ENCODE results near the gene IRAK1. TPM values are rescaled to one million over a fixed set of nuclear protein-coding genes. Genes with fewer than 3 reads are reported as not detected.
A peak's percentile ranks its signal among the peaks of the same experiment; 100 is the strongest.

The IRAK1 gene
- total and polyA plus RNA-seq, 12 donors, result 36.9 to 142 (median 88.8) TPM

GRCh38 chrX:154063234-154063633, 43.5 kb upstream of the IRAK1 start:
- Histone ChIP-seq H3K27ac (peak overlapping the region in 1 of 5 donors; percentile 13), H3K4me3 (no peak overlapping the region), H3K27me3 (no peaks in the 10 kb centered on the region), H3K9me3 (replicated peaks in 1 of 3) (no peaks in the 10 kb centered on the region), H3K4me1 (replicated peaks in 1 of 2) (peaks cover 3 to 34% of the 10 kb centered on the region in 2 donors), H3K36me3 (replicated peaks in 1 of 2) (no peaks in the 10 kb centered on the region)
- TF ChIP-seq CTCF (IDR thresholded peaks at IDR 0.05) (no peak), POLR2A (IDR thresholded peaks at IDR 0.05) (no peak)
- intact Hi-C loops (cut with DNase I), result no loop called here
- DNase-seq, result no peak
- WGBS, 4 donors, result 57 to 74% (median 67%) methylated on average over 3 to 4 of the region's 4 CpGs

- TF ChIP-seq POLR2A (IDR thresholded peaks at IDR 0.05) (no peak), CTCF (IDR thresholded peaks at IDR 0.05) (no peak)
- WGBS, 4 donors, result 76 to 85% (median 83%) methylated on average over 8 of the region's 8 CpGs
- intact Hi-C loops (cut with DNase I), result no loop called here
- no peak overlapping the region for H3K4me3 ChIP-seq
- no peaks in the 10 kb centered on the region for H3K9me3 ChIP-seq (replicated peaks in 1 of 3)
- no peaks in the 10 kb centered on the region for H3K27me3 ChIP-seq
- H3K27ac ChIP-seq, result no peak overlapping the region
- H3K36me3 ChIP-seq (replicated peaks in 1 of 2), result no peaks in the 10 kb centered on the region
- H3K4me1 ChIP-seq (replicated peaks in 1 of 2), result peaks cover 11 to 39% of the 10 kb centered on the region in 2 donors
- DNase-seq, result no peak
These were observed 42.1 kb upstream of the IRAK1 start for GRCh38 chrX:154061801-154062200.

GRCh38 chrX:154059729-154060245, 40.1 kb upstream of the IRAK1 start:
- no peak for TF ChIP-seq CTCF (IDR thresholded peaks at IDR 0.05)
- no peak for TF ChIP-seq POLR2A (IDR thresholded peaks at IDR 0.05)
- WGBS, 4 donors, result 69 to 92% (median 74%) methylated on average over 4 to 5 of the region's 5 CpGs
- intact Hi-C loops (cut with DNase I), result no loop called here

GRCh38 chrX:154059231-154059630, 39.5 kb upstream of the IRAK1 start:
- H3K4me1 ChIP-seq (replicated peaks in 1 of 2), result peaks cover 11 to 34% of the 10 kb centered on the region in 2 donors
- TF ChIP-seq POLR2A (IDR thresholded peaks at IDR 0.05), result no peak
- TF ChIP-seq CTCF (IDR thresholded peaks at IDR 0.05), result no peak
- intact Hi-C loops (cut with DNase I), result no loop called here
- no peaks in the 10 kb centered on the region for H3K9me3 ChIP-seq (replicated peaks in 1 of 3)
- no peaks in the 10 kb centered on the region for H3K27me3 ChIP-seq
- DNase-seq, result no peak
- H3K27ac ChIP-seq, result peak overlapping the region in 1 of 5 donors; percentile 5
- no peak overlapping the region for H3K4me3 ChIP-seq
- WGBS, 4 donors, result 10 to 30% (median 29%) methylated on average over 1 of the region's 1 CpG
- H3K36me3 ChIP-seq (replicated peaks in 1 of 2), result no peaks in the 10 kb centered on the region

More at GRCh38 chrX:154059729-154060245, 40.1 kb upstream of the IRAK1 start:
- H3K36me3 ChIP-seq (replicated peaks in 1 of 2), result no peaks in the 10 kb centered on the region
- H3K27ac ChIP-seq, result peak overlapping the region in 1 of 5 donors; percentile 5
- H3K9me3 ChIP-seq (replicated peaks in 1 of 3), result no peaks in the 10 kb centered on the region
- H3K27me3 ChIP-seq, result no peaks in the 10 kb centered on the region
- peaks cover 11 to 39% of the 10 kb centered on the region in 2 donors for H3K4me1 ChIP-seq (replicated peaks in 1 of 2)
- no peak for DNase-seq
- H3K4me3 ChIP-seq, result no peak overlapping the region
